Liver (tissue), 9 donors: Measurements from ENCODE around the gene SMARCC2. TPM values are rescaled to one million over a fixed set of nuclear protein-coding genes. Genes with fewer than 3 reads are reported as not detected.

ENCODE experiments used
- DNase-seq: peaks from one replicate; pipeline ENCODE4 v3.0.0-alpha.2; 2017; ENCODE audit warnings: low spot score
- H3K27ac ChIP-seq, 2 donors: one replicate each; pipeline ENCODE4 v1.7.0; 2013; ENCODE audit warnings: inconsistent platforms in 2 of 2, low read length in 2 of 2, control low read depth in 1 of 2, low read depth in 1 of 2, mild to moderate bottlenecking in 1 of 2
- H3K27me3 ChIP-seq, 4 donors: one replicate each; pipeline versions ENCODE4 v1.6.1 to v1.7.0; 2013; ENCODE audit warnings: low read length in 3 of 4, inconsistent platforms in 1 of 4, mild to moderate bottlenecking in 1 of 4, moderate library complexity in 1 of 4; ENCODE audit not compliant: control insufficient read depth in 4 of 4, insufficient read depth in 4 of 4
- H3K36me3 ChIP-seq, 4 donors: one replicate each; pipeline versions ENCODE4 v1.6.1 to v1.7.0; 2013; ENCODE audit warnings: low read length in 3 of 4, mild to moderate bottlenecking in 3 of 4, low read depth in 1 of 4, moderate library complexity in 1 of 4; ENCODE audit not compliant: control insufficient read depth in 4 of 4, insufficient read depth in 3 of 4
- H3K4me1 ChIP-seq, 4 donors: one replicate each; pipeline versions ENCODE4 v1.6.1 to v1.7.0; 2013; ENCODE audit warnings: low read length in 3 of 4, mild to moderate bottlenecking in 3 of 4, moderate library complexity in 1 of 4; ENCODE audit not compliant: control insufficient read depth in 4 of 4, insufficient read depth in 4 of 4
- H3K4me3 ChIP-seq, 3 donors: one replicate each; pipeline versions ENCODE4 v1.6.1 to v1.7.0; 2013; ENCODE audit warnings: low read length in 3 of 3, control low read depth in 1 of 3, low read depth in 1 of 3, mild to moderate bottlenecking in 1 of 3
- H3K9ac ChIP-seq, 2 donors: one replicate each; pipeline ENCODE4 v1.7.0; 2013; ENCODE audit warnings: low read length in 2 of 2, mild to moderate bottlenecking in 2 of 2, moderate library complexity in 2 of 2, control low read depth in 1 of 2, low read depth in 1 of 2
- H3K9me3 ChIP-seq, 4 donors: one replicate each; pipeline versions ENCODE4 v1.6.1 to v1.7.0; 2013; ENCODE audit warnings: low read length in 3 of 4; ENCODE audit not compliant: control insufficient read depth in 4 of 4
- CTCF ChIP-seq: fragments of 150-350 bp; IDR thresholded peaks from 2 replicates; pipeline ENCODE4 v1.5.1; 2017; ENCODE audit warnings: improper control_type of control experiment, low read depth, low read length; ENCODE audit not compliant: missing input control
- EGR1 ChIP-seq, 2 donors: IDR thresholded peaks; 2 replicates each; pipeline ENCODE4 v1.6.1; 2016 to 2018; ENCODE audit warnings: antibody characterized with exemption in 2 of 2, low read depth in 2 of 2
- FOXA1 ChIP-seq: IDR thresholded peaks from 2 replicates; pipeline ENCODE4 v1.6.1; 2016; ENCODE audit warnings: antibody characterized with exemption
- GABPA ChIP-seq, 2 donors: IDR thresholded peaks in 1 of 2; conservative IDR thresholded peaks in 1 of 2; 2 replicates each; pipeline ENCODE4 v1.6.1; 2016; ENCODE audit warnings: antibody characterized with exemption in 2 of 2, mild to moderate bottlenecking in 1 of 2, moderate library complexity in 1 of 2
- HNF4A ChIP-seq, 2 donors: conservative IDR thresholded peaks; 2 replicates each; pipeline ENCODE4 v1.6.1; 2016; ENCODE audit warnings: antibody characterized with exemption in 2 of 2, mild to moderate bottlenecking in 2 of 2
- HNF4G ChIP-seq: IDR thresholded peaks from 2 replicates; pipeline ENCODE4 v1.6.1; 2016; ENCODE audit warnings: antibody characterized with exemption
- MAX ChIP-seq: IDR thresholded peaks from 2 replicates; pipeline ENCODE4 v1.6.1; 2016; ENCODE audit warnings: antibody characterized with exemption
- NR2F2 ChIP-seq: IDR thresholded peaks from 2 replicates; pipeline ENCODE4 v1.6.1; 2016; ENCODE audit warnings: antibody characterized with exemption
- RAD21 ChIP-seq, 2 donors: IDR thresholded peaks; 2 replicates each; pipeline ENCODE4 v1.6.1; 2016; ENCODE audit warnings: antibody characterized with exemption in 2 of 2, mild to moderate bottlenecking in 2 of 2
- RXRA ChIP-seq, 2 donors: IDR thresholded peaks; 2 replicates each; pipeline ENCODE4 v1.6.1; 2017 to 2018; ENCODE audit warnings: antibody characterized with exemption in 2 of 2, mild to moderate bottlenecking in 1 of 2
- SP1 ChIP-seq: IDR thresholded peaks from 2 replicates; pipeline ENCODE4 v1.6.1; 2018; ENCODE audit warnings: antibody characterized with exemption, mild to moderate bottlenecking
- TAF1 ChIP-seq: conservative IDR thresholded peaks from 2 replicates; pipeline ENCODE4 v1.6.1; 2016; ENCODE audit warnings: antibody characterized with exemption, mild to moderate bottlenecking
- YY1 ChIP-seq: IDR thresholded peaks from 2 replicates; pipeline ENCODE4 v1.6.1; 2016; ENCODE audit warnings: antibody characterized with exemption, mild to moderate bottlenecking
- ZBTB33 ChIP-seq: IDR thresholded peaks from 2 replicates; pipeline ENCODE4 v1.6.1; 2016; ENCODE audit warnings: antibody characterized with exemption
- WGBS: extraction: QIAGEN DNeasy Blood & Tissue Kit; methylation state at CpG from one replicate; pipeline ENCODE4 v1.1.7; 2013; 5-methylcytosine and 5-hydroxymethylcytosine counted together
- polyA plus RNA-seq, 2 donors: library from polyadenylated mRNA; stranded (reverse) in 1 of 2; unstranded in 1 of 2; fragments of 200-250 nt in 1 of 2; fragments of >200 nt in 1 of 2; fragmentation: Nextera tagmentation in 1 of 2; extraction: Ambion mirVana in 1 of 2; gene quantifications; one replicate each; pipeline versions ENCODE4 v1.2.1 to v1.2.3, GENCODE V29; 2013 to 2015
- total RNA-seq, 2 donors: library from RNA; depleted of rRNA; stranded (reverse); fragments of >200 nt; gene quantifications; one replicate each; pipeline ENCODE4 v1.2.3, GENCODE V29; 2014
- donor health status: healthy.
- donor health status: healthy.
- donor health status: healthy.
- donor health status: healthy.
- donor health status: healthy.

SMARCC2 gene
- total and polyA plus RNA-seq, 4 donors = 12.8 to 24.8 (median 22.5) TPM

GRCh38 chr12:56202838-56203237 is 13.6 kb upstream of the SMARCC2 start:
- Histone ChIP-seq H3K4me1 (peaks cover 0 to 7% (median 2%) of the 10 kb centered on the region in 4 donors), H3K27ac (no peak overlapping the region), H3K27me3 (no peaks in the 10 kb centered on the region), H3K9me3 (no peaks in the 10 kb centered on the region), H3K4me3 (no peak overlapping the region), H3K36me3 (peaks cover 4 to 30% (median 21%) of the 10 kb centered on the region in 4 donors), H3K9ac (no peak overlapping the region)
- DNase-seq = no peak
- WGBS = 79% methylated on average over 2 of the region's 2 CpGs
- no peak for TF ChIP-seq HNF4A (conservative IDR thresholded peaks at IDR 0.05)
- no peak for TF ChIP-seq YY1
- no peak for TF ChIP-seq MAX
- TF ChIP-seq RAD21 (IDR thresholded peaks at IDR 0.05) = no peak
- TF ChIP-seq FOXA1 = no peak
- no peak for TF ChIP-seq SP1
- no peak for TF ChIP-seq RXRA (IDR thresholded peaks at IDR 0.05)
- no peak for TF ChIP-seq TAF1

GRCh38 chr12:56202366-56202765 is 13.1 kb upstream of the SMARCC2 start:
- H3K4me1 ChIP-seq = peaks cover 0 to 7% (median 2%) of the 10 kb centered on the region in 4 donors
- H3K4me3 ChIP-seq = no peak overlapping the region
- TF ChIP-seq YY1 (peak; percentile 30), TAF1 (no peak), HNF4A (conservative IDR thresholded peaks at IDR 0.05) (peak in 1 of 2 donors; percentile 13), HNF4G (no peak), RXRA (IDR thresholded peaks at IDR 0.05) (peak; percentile 86 to 94), NR2F2 (peak; percentile 89)
- no peaks in the 10 kb centered on the region for H3K9me3 ChIP-seq
- 28% methylated on average over 1 of the region's 1 CpG for WGBS
- no peak for DNase-seq
- no peak overlapping the region for H3K27ac ChIP-seq
- peaks cover 4 to 25% (median 16%) of the 10 kb centered on the region in 4 donors for H3K36me3 ChIP-seq
- H3K9ac ChIP-seq = no peak overlapping the region
- no peaks in the 10 kb centered on the region for H3K27me3 ChIP-seq

GRCh38 chr12:56198836-56199235 is 9.6 kb upstream of the SMARCC2 start:
- 75% methylated on average over 1 of the region's 1 CpG for WGBS
- no peaks in the 10 kb centered on the region for H3K36me3 ChIP-seq
- DNase-seq = no peak
- H3K4me1 ChIP-seq = peaks cover 0 to 7% (median 0%) of the 10 kb centered on the region in 4 donors
- H3K4me3 ChIP-seq = no peak overlapping the region
- H3K9me3 ChIP-seq = no peaks in the 10 kb centered on the region
- H3K27ac ChIP-seq = no peak overlapping the region
- TF ChIP-seq FOXA1 (no peak), TAF1 (no peak), HNF4G (no peak), YY1 (no peak), MAX (no peak), ZBTB33 (no peak), SP1 (no peak), EGR1 (IDR thresholded peaks at IDR 0.05; ENCODE audit: low read depth in 2 of 2) (no peak), CTCF (no peak), GABPA (IDR thresholded peaks at IDR 0.05 in 1 of 2, conservative IDR thresholded peaks at IDR 0.05 in 1 of 2) (no peak)
- H3K27me3 ChIP-seq = no peaks in the 10 kb centered on the region
- H3K9ac ChIP-seq = no peak overlapping the region
